SJCRH30 (cell line): Measurements from ENCODE around the gene LDB3. TPM values are rescaled to one million over a fixed set of nuclear protein-coding genes. Genes with fewer than 3 reads are reported as not detected.

Source experiments
- DNase-seq, 2 experiments: peaks; one replicate each; pipeline ENCODE4 v3.0.0-alpha.2; 2015 to 2020
- H3K27ac ChIP-seq: fragments of 250-450 bp; sonication (Bioruptor Pico); 2 replicates; pipeline ENCODE4 v1.5.1; 2020; ENCODE audit warnings: mild to moderate bottlenecking, moderate library complexity
- H3K27me3 ChIP-seq: fragments of 250-450 bp; sonication (Bioruptor Pico); 2 replicates; pipeline ENCODE4 v1.5.1; 2020; ENCODE audit warnings: mild to moderate bottlenecking, moderate library complexity
- H3K36me3 ChIP-seq: fragments of 250-450 bp; sonication (Bioruptor Pico); 2 replicates; pipeline ENCODE4 v1.5.1; 2020; ENCODE audit warnings: mild to moderate bottlenecking, moderate library complexity
- H3K4me1 ChIP-seq: fragments of 250-450 bp; sonication (Bioruptor Pico); 2 replicates; pipeline ENCODE4 v1.5.1; 2020; ENCODE audit warnings: mild to moderate bottlenecking, moderate library complexity
- H3K4me3 ChIP-seq: fragments of 250-450 bp; sonication (Bioruptor Pico); 2 replicates; pipeline ENCODE4 v1.5.1; 2020; ENCODE audit warnings: mild to moderate bottlenecking, moderate library complexity
- H3K9me3 ChIP-seq: fragments of 250-450 bp; sonication (Bioruptor Pico); replicated peaks from 2 replicates; pipeline ENCODE4 v1.5.1; 2020; ENCODE audit warnings: mild to moderate bottlenecking, moderate library complexity
- total RNA-seq: library from RNA; depleted of rRNA; stranded (reverse); fragments of >200 nt; shearing (Covaris generic); gene quantifications from 2 replicates; pipeline ENCODE4 v1.2.3, GENCODE V29; 2014; rRNA removed

Gene LDB3
- total RNA-seq, 1 experiment from 2014 or later = 0.59 TPM

DNA sequence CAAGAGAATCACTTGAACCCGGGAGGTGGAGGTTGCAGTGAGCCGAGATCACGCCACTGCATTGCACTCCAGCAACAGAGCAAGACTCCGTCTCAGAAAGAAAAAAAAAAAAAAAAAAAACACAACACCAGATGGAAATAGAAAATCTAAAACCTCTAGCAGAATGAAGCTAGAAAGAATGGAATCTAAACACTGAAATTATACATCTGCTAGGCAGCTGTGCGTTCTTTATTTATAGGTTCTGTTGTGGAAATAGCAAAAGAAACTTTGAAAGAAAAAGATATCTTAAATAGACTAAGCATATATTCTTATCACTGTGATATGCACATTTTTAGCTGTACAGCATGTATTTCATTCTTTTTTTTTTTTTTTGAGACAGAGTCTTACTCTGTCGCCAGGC, 105.2 kb downstream of the LDB3 start:
- no peaks in the 10 kb centered on the region for H3K27me3 ChIP-seq
- DNase-seq = no peak
- H3K9me3 ChIP-seq = no peaks in the 10 kb centered on the region
- no peaks in the 10 kb centered on the region for H3K4me1 ChIP-seq
- no peak overlapping the region for H3K27ac ChIP-seq
- no peak overlapping the region for H3K4me3 ChIP-seq
- H3K36me3 ChIP-seq = no peaks in the 10 kb centered on the region

DNA sequence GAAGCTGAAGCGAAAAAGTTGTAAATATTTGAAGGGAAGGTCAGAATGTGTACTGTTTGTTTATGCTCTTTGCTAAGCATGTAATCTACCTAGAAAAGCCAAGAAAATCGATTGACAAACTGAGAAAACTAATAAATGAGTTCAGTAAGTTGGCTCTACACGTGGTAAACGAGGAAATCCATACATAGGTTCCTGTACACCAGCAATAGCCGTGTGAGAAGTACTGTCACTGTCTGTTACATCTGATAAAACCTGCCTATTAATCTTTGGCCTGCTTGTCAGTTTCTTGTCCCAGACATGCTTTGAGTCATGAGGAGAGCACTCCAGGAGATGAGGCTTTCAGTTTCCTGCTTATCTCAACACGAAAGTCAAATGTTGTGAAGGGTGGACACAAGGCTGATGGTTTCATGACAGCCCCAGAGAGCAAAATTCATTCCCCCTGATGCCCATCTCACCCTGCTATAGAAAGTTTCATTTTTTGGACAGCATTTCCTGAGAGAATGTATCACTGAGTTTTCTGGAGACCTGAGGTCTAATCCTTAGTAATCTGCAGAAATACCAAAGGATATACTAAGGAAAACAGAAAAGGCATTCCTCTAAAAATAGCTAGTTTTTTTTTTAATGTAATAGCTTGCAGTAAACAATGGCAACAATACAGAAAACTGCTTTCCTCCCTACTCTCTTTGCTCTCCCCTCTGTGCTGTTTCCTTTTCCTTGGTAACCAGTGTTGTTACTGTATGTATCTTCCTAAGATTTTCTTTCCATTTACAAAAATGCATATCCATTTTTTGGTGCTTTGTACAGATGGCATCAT, 107.0 kb downstream of the LDB3 start:
- Histone ChIP-seq H3K9me3 (no peaks in the 10 kb centered on the region), H3K36me3 (no peaks in the 10 kb centered on the region), H3K27ac (no peak overlapping the region), H3K4me3 (no peak overlapping the region), H3K4me1 (no peaks in the 10 kb centered on the region), H3K27me3 (no peaks in the 10 kb centered on the region)
- DNase-seq = no peak

- Histone ChIP-seq H3K36me3 (no peaks in the 10 kb centered on the region), H3K4me1 (no peaks in the 10 kb centered on the region), H3K27ac (no peak overlapping the region), H3K9me3 (no peaks in the 10 kb centered on the region), H3K27me3 (no peaks in the 10 kb centered on the region), H3K4me3 (no peak overlapping the region)
- no peak for DNase-seq
These were observed 107.5 kb downstream of the LDB3 start for GRCh38 chr10:86775870-86776180.

DNA sequence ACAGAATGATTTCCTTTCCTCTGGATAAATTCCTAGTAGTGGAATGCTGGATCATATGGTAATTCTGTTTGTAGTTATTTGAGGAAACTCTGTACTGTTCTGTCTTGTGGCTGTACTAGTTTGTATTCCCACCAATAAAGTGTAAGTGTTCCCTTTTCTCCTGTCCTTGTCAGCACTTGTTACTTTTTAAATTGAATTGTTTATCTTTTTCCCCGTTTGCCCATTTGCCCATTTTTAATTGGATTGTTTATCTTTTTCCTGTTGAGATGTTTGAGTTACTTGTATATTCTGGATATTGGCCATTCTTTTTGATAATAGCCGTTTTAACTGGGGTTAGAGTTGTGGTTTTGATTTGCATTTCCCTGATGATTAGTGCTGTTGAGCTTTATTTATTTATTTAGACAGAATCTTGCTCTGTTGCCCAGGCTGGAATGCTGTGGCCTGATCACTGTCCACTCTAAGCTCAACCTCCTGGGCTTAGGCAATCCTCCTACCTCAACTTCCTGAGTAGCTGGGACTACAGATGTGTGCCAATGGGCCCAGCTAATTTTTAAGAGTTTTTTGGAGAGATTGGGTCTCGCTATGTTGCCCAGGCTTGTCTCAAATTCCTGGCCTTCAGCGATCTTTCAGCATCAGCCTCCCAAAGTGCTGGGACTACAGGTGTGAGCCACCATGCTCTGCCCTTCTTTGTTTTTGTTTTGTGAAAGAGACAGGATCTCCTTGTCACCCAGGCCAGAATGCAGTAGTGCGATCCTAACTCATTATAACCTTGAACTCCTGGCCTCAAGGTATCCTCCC, 111.1 kb downstream of the LDB3 start:
- H3K4me1 ChIP-seq = no peaks in the 10 kb centered on the region
- H3K4me3 ChIP-seq = no peak overlapping the region
- no peak for DNase-seq
- H3K9me3 ChIP-seq = no peaks in the 10 kb centered on the region
- H3K27me3 ChIP-seq = no peaks in the 10 kb centered on the region
- no peak overlapping the region for H3K27ac ChIP-seq
- no peaks in the 10 kb centered on the region for H3K36me3 ChIP-seq

GRCh38 chr10:86782701-86783418, 114.5 kb downstream of the LDB3 start:
- H3K4me1 ChIP-seq = no peaks in the 10 kb centered on the region
- no peaks in the 10 kb centered on the region for H3K27me3 ChIP-seq
- DNase-seq = no peak
- no peak overlapping the region for H3K27ac ChIP-seq
- H3K9me3 ChIP-seq = no peaks in the 10 kb centered on the region
- H3K4me3 ChIP-seq = no peak overlapping the region
- no peaks in the 10 kb centered on the region for H3K36me3 ChIP-seq

- Histone ChIP-seq H3K27me3 (no peaks in the 10 kb centered on the region), H3K9me3 (no peaks in the 10 kb centered on the region), H3K4me1 (no peaks in the 10 kb centered on the region), H3K36me3 (no peaks in the 10 kb centered on the region), H3K27ac (no peak overlapping the region), H3K4me3 (no peak overlapping the region)
- no peak for DNase-seq
These were observed 116.7 kb downstream of the LDB3 start for GRCh38 chr10:86785037-86785436.

Other genes starting within 250 kb of the LDB3 start
- gene WAPL, start 146.7 kb upstream of the LDB3 start, total RNA-seq = 35.4 and 38.0 TPM in 2 replicates
- gene OPN4, start 14.0 kb upstream of the LDB3 start, total RNA-seq = not detected in 2 replicates
- gene BMPR1A, start 88.1 kb downstream of the LDB3 start, total RNA-seq = 28.7 and 36.3 TPM in 2 replicates